HG02610 (cell line): Measurements from ENCODE around the gene HMCN1.

Experiments
- ATAC-seq: cut with Tn5 transposase; IDR thresholded peaks from one replicate; pipeline ENCODE4 v1.9.1; 2021; ENCODE audit warnings: mild to moderate bottlenecking, moderate library complexity; ENCODE audit not compliant: unreplicated experiment

Gene HMCN1

GRCh38 chr1:186215636-186216035 lies 481.4 kb downstream of the HMCN1 start:
- ATAC-seq = no peak

GRCh38 chr1:186218654-186219352 lies 484.6 kb downstream of the HMCN1 start:
- no peak for ATAC-seq

GRCh38 chr1:186220067-186220466 lies 485.9 kb downstream of the HMCN1 start:
- ATAC-seq = no peak

GRCh38 chr1:186220911-186221310 lies 486.7 kb downstream of the HMCN1 start:
- no peak for ATAC-seq

GRCh38 chr1:186225096-186225495 lies 490.9 kb downstream of the HMCN1 start:
- ATAC-seq = no peak

GRCh38 chr1:186228749-186229148 lies 494.6 kb downstream of the HMCN1 start:
- no peak for ATAC-seq

GRCh38 chr1:186231861-186232436 lies 497.8 kb downstream of the HMCN1 start:
- ATAC-seq = no peak

- ATAC-seq = no peak
Observed at GRCh38 chr1:186234976-186235686, 500.9 kb downstream of the HMCN1 start.

- ATAC-seq = no peak
Observed at GRCh38 chr1:186235696-186236095, 501.5 kb downstream of the HMCN1 start.

- ATAC-seq = no peak
Observed at GRCh38 chr1:186236921-186237320, 502.7 kb downstream of the HMCN1 start.

- ATAC-seq = no peak
Observed at GRCh38 chr1:186239171-186239570, 505.0 kb downstream of the HMCN1 start.

GRCh38 chr1:186240436-186240835 lies 506.2 kb downstream of the HMCN1 start:
- no peak for ATAC-seq
